GM21717 (cell line): ENCODE results near the gene CREB5.
A peak's percentile ranks its signal among the peaks of the same experiment; 100 is the strongest.

ENCODE experiments used
- ATAC-seq: cut with Tn5 transposase; IDR thresholded peaks from one replicate; pipeline ENCODE4 v1.9.1; 2021; ENCODE audit warnings: mild to moderate bottlenecking, moderate library complexity; ENCODE audit not compliant: unreplicated experiment

The CREB5 gene

DNA sequence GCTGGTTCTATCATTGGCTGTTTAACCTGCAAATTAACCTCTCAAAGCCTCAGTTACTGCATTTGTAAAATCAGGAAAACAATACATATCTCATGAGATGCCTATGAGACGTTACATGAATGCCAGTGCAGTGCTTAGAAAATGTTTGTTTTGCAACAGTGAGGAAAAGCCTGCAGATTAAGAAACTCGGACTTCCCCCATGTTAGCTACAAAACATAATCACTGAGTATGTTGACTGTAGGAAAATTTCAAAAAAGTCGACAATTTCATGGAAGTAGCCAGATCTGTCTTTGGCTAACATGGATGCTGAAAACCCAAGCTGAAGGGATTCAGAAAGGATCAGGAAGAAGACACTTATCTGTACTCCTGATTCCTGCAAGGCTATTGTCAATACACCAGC lies 424.4 kb downstream of the CREB5 start:
- no peak for ATAC-seq

DNA sequence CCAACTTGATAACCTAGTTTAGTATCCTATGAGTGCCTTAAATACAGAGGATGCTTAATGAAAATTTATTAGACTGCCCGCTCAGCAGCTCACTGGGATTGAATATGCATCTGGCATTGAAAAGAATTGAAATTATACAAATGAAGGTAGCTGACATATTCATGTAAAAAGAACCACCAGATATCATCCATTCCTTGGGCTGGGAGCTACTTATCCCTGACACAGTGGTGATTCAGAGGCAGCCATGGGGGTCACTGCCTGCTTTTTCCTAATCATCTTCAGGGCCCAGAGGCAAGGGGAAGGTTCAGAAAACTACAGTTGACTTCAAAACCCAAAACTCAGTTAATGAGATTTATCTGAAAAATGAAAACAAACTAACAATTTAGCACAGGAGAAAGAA lies 424.9 kb downstream of the CREB5 start:
- no peak for ATAC-seq

GRCh38 chr7:28840592-28840995 lies 428.3 kb downstream of the CREB5 start:
- no peak for ATAC-seq

- ATAC-seq: no peak
Observed at GRCh38 chr7:28841766-28842165, 429.4 kb downstream of the CREB5 start.

DNA sequence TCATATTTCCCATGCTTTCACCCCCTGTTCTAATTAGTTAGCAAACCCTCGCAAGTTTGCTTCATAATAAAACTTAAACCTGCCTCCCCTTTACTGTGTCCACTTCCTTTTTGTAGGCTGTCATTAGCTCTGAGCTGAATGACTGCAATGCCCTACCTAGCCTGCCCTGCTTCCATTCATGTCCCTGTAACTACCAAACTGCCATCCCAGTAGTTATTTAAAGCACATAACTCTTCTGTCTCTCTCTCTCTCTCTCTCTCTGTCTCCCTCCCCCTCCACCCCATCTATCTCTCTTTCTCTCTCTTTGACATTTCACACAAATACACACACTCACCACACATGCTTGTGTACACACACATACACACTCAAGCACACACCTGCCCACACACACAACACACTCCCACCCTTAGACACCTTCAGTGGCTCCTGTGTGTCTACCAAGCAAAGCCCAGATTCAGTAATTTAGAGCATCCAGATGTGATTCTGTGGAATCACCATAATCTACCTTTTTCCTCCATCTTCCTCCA lies 430.5 kb downstream of the CREB5 start:
- ATAC-seq: no peak

GRCh38 chr7:28845106-28845505 lies 432.8 kb downstream of the CREB5 start:
- no peak for ATAC-seq

- no peak for ATAC-seq
Observed at GRCh38 chr7:28847176-28847575, 434.9 kb downstream of the CREB5 start.

DNA sequence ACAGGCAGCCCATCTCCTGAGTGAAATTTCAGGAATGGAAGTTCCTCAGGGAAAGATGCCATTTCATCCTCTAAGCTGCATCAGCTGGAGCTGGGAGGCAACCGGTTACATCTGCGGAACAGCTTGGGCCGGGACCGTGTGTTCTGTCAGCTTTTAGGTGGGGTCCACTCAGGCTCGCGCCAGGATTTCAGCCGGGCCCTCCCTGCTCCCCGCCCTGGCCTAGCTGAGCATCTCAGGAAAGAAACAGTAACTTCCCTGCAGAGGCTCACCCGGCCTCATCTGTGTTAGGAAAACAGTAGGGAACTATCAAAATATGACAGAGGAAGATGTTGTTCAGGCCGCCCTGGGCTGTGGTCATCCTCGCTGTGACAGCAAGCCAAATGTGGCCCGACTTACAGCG lies 435.4 kb downstream of the CREB5 start:
- ATAC-seq: no peak

GRCh38 chr7:28848906-28849305 lies 436.6 kb downstream of the CREB5 start:
- ATAC-seq: no peak

DNA sequence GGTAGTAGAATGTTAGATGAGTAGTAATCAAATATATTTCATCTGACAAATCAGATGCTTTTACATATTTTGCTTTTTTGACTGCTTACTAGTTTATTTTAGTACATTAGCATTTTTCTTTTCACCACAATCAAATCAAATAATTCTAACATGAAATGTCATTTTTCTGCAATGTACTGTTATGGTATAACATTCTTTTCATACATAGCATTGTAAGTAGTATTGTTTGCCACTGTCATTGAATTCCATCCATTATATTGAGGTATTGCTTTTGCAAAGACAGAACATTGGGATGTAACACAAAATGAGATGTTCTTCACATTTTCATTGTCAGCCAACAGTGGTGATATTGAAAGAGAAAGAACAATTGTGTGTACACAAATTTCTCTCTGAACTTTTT lies 438.4 kb downstream of the CREB5 start:
- ATAC-seq: no peak

DNA sequence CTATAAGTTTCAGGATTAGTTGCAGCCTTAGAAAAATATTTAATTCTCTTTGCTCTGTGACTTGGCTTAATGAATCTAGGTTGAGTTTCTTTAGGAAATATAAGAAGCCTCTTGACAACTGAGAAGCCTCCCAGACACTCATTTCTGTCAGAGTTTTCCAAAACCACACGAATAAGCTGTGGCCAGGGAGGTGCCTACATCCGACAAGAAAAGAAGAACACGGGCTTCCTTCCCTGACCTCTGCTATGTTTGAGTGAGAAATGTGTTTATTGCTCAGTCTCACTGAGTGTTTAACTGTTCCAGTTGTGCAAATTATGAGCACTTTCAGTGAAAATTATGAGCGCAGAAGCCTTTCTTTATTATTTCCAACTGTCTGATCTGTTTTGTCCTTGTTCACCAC lies 440.8 kb downstream of the CREB5 start:
- no peak for ATAC-seq

- peak; percentile 98 for ATAC-seq
Observed at GRCh38 chr7:28853834-28854749, 441.8 kb downstream of the CREB5 start.

DNA sequence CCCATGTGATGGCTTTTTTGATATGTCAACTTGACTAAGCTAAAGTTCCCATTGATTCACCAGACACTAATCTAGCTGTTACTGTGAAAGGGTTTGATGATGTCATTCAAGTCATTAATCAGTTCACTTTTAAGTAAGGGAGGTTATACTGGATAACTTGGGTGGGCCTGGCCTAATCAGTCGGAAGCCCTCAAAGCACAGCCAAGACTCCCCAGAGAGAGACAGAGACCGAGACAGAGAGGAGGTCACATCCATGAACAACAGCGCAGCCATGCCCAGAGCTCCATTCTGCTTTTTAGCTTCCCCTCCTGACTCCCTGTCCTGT lies 442.4 kb downstream of the CREB5 start:
- ATAC-seq: no peak

GRCh38 chr7:28855538-28856217 lies 443.4 kb downstream of the CREB5 start:
- ATAC-seq: no peak

GRCh38 chr7:28856656-28857055 lies 444.3 kb downstream of the CREB5 start:
- no peak for ATAC-seq

DNA sequence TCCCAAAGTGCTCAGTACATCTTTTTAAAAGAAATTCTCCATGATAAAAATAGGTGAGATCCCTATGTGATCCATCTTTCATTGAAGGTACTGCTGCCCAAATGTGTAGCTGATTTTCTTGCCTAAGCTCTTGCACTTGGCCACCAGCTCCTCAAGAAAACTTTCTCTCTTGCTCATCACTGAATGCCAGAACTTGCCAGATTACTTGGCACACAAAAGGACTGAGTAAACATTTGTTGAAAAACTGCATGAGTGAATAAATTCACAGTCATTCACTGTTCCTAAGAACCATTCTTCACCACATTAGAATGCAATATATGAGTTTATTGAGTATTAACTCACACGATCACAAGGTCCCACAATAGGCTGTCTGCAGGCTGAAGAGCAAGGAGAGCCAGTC lies 445.9 kb downstream of the CREB5 start:
- ATAC-seq: no peak

DNA sequence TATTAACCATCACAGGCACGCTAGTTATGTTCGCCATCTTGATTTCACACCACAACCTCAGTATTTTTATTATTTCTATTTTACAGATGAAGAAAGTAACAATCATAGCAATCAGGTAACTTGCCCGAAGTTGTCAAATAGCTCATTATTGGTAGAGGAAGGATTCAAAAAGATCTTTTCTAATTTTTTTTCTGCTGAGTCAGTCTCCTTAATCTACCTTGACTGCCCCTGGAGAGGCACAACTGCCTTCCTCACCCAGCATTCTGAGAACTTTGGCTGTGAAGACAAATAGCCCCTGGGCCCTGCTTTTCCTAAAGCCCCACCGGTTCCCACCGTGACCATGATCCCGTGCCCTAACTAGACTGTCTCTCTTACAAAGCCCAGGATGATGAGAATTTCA lies 446.6 kb downstream of the CREB5 start:
- no peak for ATAC-seq

- ATAC-seq: no peak
Observed at GRCh38 chr7:28861825-28862224, 449.5 kb downstream of the CREB5 start.

DNA sequence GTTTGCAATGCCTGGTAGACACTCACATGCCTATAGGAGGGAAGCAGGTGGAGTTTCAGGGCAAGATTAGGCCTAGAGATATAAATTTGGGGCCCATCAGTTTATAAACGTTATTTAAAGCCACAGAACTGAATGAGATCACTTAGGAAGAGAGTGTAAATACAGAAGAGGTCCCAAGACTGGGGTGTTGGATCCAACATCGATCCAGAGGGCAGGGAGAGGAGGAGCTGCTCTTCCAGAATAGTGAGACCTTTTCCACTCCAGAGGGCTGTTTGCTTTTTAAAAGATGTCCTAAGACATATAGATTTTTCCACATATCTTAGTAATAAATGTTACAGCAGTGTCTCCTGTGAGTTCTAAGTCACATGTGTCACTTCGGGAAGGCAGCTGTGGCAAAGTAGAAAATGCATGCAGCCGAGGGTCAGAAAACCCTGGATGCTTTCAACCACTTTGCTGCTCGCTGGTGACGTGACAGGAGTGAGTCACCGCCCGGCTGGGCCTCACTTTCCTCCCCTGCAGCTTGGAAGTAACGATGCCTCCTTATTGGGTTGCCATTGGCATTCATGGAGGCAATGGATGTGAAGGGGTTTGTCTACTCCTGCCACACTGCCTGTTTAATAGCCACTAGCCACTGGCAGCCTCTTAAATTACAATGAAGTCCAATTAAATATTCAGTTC lies 450.4 kb downstream of the CREB5 start:
- ATAC-seq: no peak

DNA sequence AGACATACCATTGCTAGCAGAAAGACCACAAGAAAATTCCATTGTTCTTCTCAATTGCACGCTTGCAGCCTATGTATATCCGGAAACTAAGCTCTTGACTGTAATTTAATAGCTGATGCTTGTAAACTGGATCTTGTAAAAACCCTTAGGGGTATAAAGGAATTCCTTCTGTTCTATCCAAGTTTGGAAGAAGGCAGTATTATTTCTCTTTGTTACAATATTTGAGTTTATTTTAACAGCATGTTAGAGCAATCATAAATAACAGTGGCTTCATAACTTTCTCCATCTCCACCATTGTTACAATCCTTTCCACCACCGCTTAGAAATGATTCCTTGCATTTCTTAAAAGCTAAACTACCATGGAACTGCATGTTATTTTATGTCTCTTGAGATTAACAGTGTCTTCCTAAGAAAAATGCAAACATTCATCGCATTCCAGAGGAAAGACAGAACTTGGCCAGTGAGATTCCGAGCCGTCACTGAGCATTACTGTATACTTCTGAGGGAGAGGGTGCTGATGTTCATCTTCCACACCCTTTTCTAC lies 453.4 kb downstream of the CREB5 start:
- no peak for ATAC-seq

GRCh38 chr7:28868712-28869111 lies 456.4 kb downstream of the CREB5 start:
- no peak for ATAC-seq
